ENCODE measurements around the gene PDE11A. TPM values are rescaled to one million over a fixed set of nuclear protein-coding genes. Genes with fewer than 3 reads are reported as not detected.

The PDE11A gene
- total and polyA plus RNA-seq, 2 of the 13 experiments (the other 11 are each of a cell fraction or from before 2014, with no cell fraction given), result 1.2 to 1.7 TPM

DNA sequence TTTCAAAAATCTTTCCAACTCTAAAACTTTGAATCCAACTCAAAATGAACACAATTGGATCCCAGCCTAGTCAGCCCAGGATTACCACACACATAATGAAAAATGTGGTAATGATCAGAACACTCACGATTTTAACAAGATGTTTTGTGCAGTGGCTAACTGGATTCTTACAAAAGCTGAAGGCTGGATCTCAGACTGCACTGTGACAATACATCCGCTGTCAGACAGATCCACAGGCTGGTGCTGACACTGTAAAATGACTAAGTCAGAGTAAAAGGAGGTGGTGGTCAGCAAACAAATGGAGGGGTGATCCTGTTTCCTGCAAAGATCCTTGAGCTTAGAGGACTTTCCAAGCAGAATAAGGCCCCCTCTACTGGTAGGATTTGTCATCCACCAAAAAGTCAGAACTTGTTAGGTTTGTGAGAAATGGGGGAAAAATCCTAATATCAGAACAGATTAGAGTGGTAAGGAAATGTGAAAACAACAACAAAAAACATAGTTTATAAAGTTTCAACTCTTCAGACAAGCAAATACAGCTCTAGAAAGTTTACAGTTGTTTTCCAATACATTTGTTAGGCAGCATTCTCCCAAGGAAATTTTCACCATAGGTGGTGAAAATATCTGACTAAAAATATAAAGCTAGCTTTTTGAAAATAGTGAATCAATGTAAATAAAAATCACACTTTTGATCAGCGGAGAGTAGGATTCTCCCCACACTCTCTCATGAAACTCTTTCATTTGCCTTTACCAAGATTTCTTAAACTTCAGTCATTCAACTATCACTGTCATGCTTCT is 468.1 kb downstream of the PDE11A start (continued):
- TF ChIP-seq, protein P1, sequence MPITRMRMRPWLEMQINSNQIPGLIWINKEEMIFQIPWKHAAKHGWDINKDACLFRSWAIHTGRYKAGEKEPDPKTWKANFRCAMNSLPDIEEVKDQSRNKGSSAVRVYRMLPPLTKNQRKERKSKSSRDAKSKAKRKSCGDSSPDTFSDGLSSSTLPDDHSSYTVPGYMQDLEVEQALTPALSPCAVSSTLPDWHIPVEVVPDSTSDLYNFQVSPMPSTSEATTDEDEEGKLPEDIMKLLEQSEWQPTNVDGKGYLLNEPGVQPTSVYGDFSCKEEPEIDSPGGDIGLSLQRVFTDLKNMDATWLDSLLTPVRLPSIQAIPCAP (CRISPR knock-in tag; IDR thresholded peaks at IDR 0.05; ENCODE audit: low read depth), result no peak
- TF ChIP-seq, protein P2, sequence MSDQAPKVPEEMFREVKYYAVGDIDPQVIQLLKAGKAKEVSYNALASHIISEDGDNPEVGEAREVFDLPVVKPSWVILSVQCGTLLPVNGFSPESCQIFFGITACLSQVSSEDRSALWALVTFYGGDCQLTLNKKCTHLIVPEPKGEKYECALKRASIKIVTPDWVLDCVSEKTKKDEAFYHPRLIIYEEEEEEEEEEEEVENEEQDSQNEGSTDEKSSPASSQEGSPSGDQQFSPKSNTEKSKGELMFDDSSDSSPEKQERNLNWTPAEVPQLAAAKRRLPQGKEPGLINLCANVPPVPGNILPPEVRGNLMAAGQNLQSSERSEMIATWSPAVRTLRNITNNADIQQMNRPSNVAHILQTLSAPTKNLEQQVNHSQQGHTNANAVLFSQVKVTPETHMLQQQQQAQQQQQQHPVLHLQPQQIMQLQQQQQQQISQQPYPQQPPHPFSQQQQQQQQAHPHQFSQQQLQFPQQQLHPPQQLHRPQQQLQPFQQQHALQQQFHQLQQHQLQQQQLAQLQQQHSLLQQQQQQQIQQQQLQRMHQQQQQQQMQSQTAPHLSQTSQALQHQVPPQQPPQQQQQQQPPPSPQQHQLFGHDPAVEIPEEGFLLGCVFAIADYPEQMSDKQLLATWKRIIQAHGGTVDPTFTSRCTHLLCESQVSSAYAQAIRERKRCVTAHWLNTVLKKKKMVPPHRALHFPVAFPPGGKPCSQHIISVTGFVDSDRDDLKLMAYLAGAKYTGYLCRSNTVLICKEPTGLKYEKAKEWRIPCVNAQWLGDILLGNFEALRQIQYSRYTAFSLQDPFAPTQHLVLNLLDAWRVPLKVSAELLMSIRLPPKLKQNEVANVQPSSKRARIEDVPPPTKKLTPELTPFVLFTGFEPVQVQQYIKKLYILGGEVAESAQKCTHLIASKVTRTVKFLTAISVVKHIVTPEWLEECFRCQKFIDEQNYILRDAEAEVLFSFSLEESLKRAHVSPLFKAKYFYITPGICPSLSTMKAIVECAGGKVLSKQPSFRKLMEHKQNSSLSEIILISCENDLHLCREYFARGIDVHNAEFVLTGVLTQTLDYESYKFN (CRISPR knock-in tag; conservative IDR thresholded peaks at IDR 0.05), result 0 out of 2 replicates have a peak, but pooled peaks have one; percentile 16
- TF ChIP-seq ZNF484 (CRISPR knock-in tag; IDR thresholded peaks at IDR 0.05; ENCODE audit: borderline replicate concordance, low read depth) (no peak), THAP11 (CRISPR knock-in tag; IDR thresholded peaks at IDR 0.05) (peak; percentile 64), KDM6A (CRISPR knock-in tag; IDR thresholded peaks at IDR 0.05; ENCODE audit: low read depth) (no peak), ASH2L (IDR thresholded peaks at IDR 0.05; ENCODE audit: insufficient read length, low read depth, low read length) (peak; percentile 42), HNRNPH1 (optimal IDR thresholded peaks at IDR 0.05; ENCODE audit: low read depth, low read length) (no peak), HNRNPUL1 (IDR thresholded peaks at IDR 0.05; ENCODE audit: low read depth, low read length) (no peak), ZNF788 (CRISPR knock-in tag; IDR thresholded peaks at IDR 0.05; ENCODE audit: borderline replicate concordance) (no peak)
